Breast epithelium (tissue), 4 donors: ENCODE results near the gene ZNF70. TPM values are rescaled to one million over a fixed set of nuclear protein-coding genes. Genes with fewer than 3 reads are reported as not detected.

Experiments used
- DNase-seq, 2 donors: peaks; one replicate each; pipeline ENCODE4 v3.0.0-alpha.2; 2019; ENCODE audit warnings: low spot score in 2 of 2
- H3K27ac ChIP-seq, 2 donors: fragments of 200-600 bp; sonication (generic) in 1 of 2; one replicate each; pipeline ENCODE4 v1.5.1; 2016 to 2019; ENCODE audit warnings: mild to moderate bottlenecking in 1 of 2
- H3K27me3 ChIP-seq, 2 donors: fragments of 200-600 bp; sonication (generic) in 1 of 2; one replicate each; pipeline versions ENCODE4 v1.5.1 to v1.6.0; 2017 to 2019; ENCODE audit warnings: control low read depth in 1 of 2, mild to moderate bottlenecking in 1 of 2
- H3K36me3 ChIP-seq: fragments of 200-600 bp; one replicate; pipeline ENCODE4 v1.5.1; 2019
- H3K4me1 ChIP-seq, 2 donors: fragments of 200-600 bp; sonication (generic); one replicate each; pipeline ENCODE4 v1.5.1; 2016 to 2019; ENCODE audit warnings: control low read depth in 1 of 2
- H3K4me3 ChIP-seq, 3 donors: fragments of 200-600 bp; sonication (generic); 1 replicate in 2 of 3; 2 replicates in 1 of 3; pipeline ENCODE4 v1.5.1; 2016 to 2019; ENCODE audit warnings: mild to moderate bottlenecking in 3 of 3, moderate library complexity in 2 of 3
- H3K9me3 ChIP-seq, 2 donors: fragments of 200-600 bp; sonication (generic) in 1 of 2; one replicate each; pipeline ENCODE4 v1.5.1; 2016 to 2019; ENCODE audit warnings: control low read depth in 1 of 2
- CTCF ChIP-seq, 3 donors: fragments of 450-650 bp; IDR thresholded peaks; one replicate each; pipeline ENCODE4 v1.5.1; 2016 to 2017; ENCODE audit warnings: antibody characterized with exemption in 3 of 3, mild to moderate bottlenecking in 3 of 3, moderate library complexity in 3 of 3
- POLR2A ChIP-seq: fragments of 450-650 bp; IDR thresholded peaks from one replicate; pipeline ENCODE4 v1.6.1; 2016; ENCODE audit warnings: antibody characterized with exemption, mild to moderate bottlenecking, moderate library complexity
- POLR2AphosphoS5 ChIP-seq, 3 donors: sonication (generic); formaldehyde crosslinking; IDR thresholded peaks; one replicate each; pipeline ENCODE4 v1.6.1; 2017; ENCODE audit warnings: antibody characterized with exemption in 3 of 3
- intact Hi-C: fragments of 100-400 bp; cut with DNase I; formaldehyde crosslinking; loops from one replicate; pipeline ENCODE4 v1.15.1; 2023; ENCODE audit warnings: low total_unique reads
- total RNA-seq, 3 donors: library from RNA; depleted of rRNA; stranded (reverse); fragments of >200 nt; gene quantifications; one replicate each; pipeline ENCODE4 v1.1.0, GENCODE V29; 2016

The ZNF70 gene
- total RNA-seq, 3 donors from 2014 or later = 3.2 to 4.6 (median 4.1) TPM

GRCh38 chr22:23779731-23780130 lies 28.8 kb upstream of the ZNF70 start:
- TF ChIP-seq POLR2A (no peak), POLR2AphosphoS5 (IDR thresholded peaks at IDR 0.05) (no peak), CTCF (IDR thresholded peaks at IDR 0.05) (no peak)
- Histone ChIP-seq H3K9me3 (no peaks in the 10 kb centered on the region), H3K4me1 (no peaks in the 10 kb centered on the region), H3K27me3 (no peaks in the 10 kb centered on the region), H3K4me3 (no peak overlapping the region), H3K27ac (no peak overlapping the region), H3K36me3 (no peaks in the 10 kb centered on the region)
- intact Hi-C loops = loop anchor here (10.0 kb wide), 1 partner anchor 55 kb away; the partner anchor contains the start of gene DERL3
- no peak for DNase-seq

GRCh38 chr22:23779083-23779482 lies 28.2 kb upstream of the ZNF70 start:
- H3K4me1 ChIP-seq = no peaks in the 10 kb centered on the region
- H3K9me3 ChIP-seq = no peaks in the 10 kb centered on the region
- TF ChIP-seq POLR2AphosphoS5 (IDR thresholded peaks at IDR 0.05) (no peak), POLR2A (no peak), CTCF (IDR thresholded peaks at IDR 0.05) (no peak)
- intact Hi-C loops = loop anchor here (10.0 kb wide), 1 partner anchor 56 kb away; the partner anchor contains the start of gene DERL3
- no peak overlapping the region for H3K27ac ChIP-seq
- no peak overlapping the region for H3K4me3 ChIP-seq
- no peak for DNase-seq
- H3K36me3 ChIP-seq = no peaks in the 10 kb centered on the region
- no peaks in the 10 kb centered on the region for H3K27me3 ChIP-seq

- Histone ChIP-seq H3K4me1 (no peaks in the 10 kb centered on the region), H3K9me3 (no peaks in the 10 kb centered on the region), H3K27ac (no peak overlapping the region), H3K27me3 (no peaks in the 10 kb centered on the region), H3K4me3 (no peak overlapping the region), H3K36me3 (no peaks in the 10 kb centered on the region)
- intact Hi-C loops = loop anchor here (10.0 kb wide), 1 partner anchor 56 kb away; the partner anchor contains the start of gene DERL3
- TF ChIP-seq POLR2A (no peak), CTCF (IDR thresholded peaks at IDR 0.05) (no peak), POLR2AphosphoS5 (IDR thresholded peaks at IDR 0.05) (no peak)
- no peak for DNase-seq
Measured at GRCh38 chr22:23778577-23778900, 27.6 kb upstream of the ZNF70 start.

GRCh38 chr22:23777776-23778576 lies 27.1 kb upstream of the ZNF70 start:
- TF ChIP-seq POLR2A (no peak), POLR2AphosphoS5 (IDR thresholded peaks at IDR 0.05) (no peak), CTCF (IDR thresholded peaks at IDR 0.05) (no peak)
- H3K27ac ChIP-seq = no peak overlapping the region
- H3K4me3 ChIP-seq = no peak overlapping the region
- peaks cover 0 to 4% of the 10 kb centered on the region in 2 donors for H3K4me1 ChIP-seq
- no peaks in the 10 kb centered on the region for H3K9me3 ChIP-seq
- H3K36me3 ChIP-seq = no peaks in the 10 kb centered on the region
- intact Hi-C loops = loop anchor here (10.0 kb wide), 1 partner anchor 57 kb away; the partner anchor contains the start of gene DERL3
- no peaks in the 10 kb centered on the region for H3K27me3 ChIP-seq
- DNase-seq = no peak

- Histone ChIP-seq H3K36me3 (no peaks in the 10 kb centered on the region), H3K9me3 (no peaks in the 10 kb centered on the region), H3K4me1 (peaks cover 0 to 6% of the 10 kb centered on the region in 2 donors), H3K27me3 (no peaks in the 10 kb centered on the region), H3K4me3 (no peak overlapping the region), H3K27ac (no peak overlapping the region)
- no peak for DNase-seq
- intact Hi-C loops = loop anchor here (10.0 kb wide), 1 partner anchor 59 kb away; the partner anchor contains the start of gene DERL3
- TF ChIP-seq CTCF (IDR thresholded peaks at IDR 0.05) = no peak
- TF ChIP-seq POLR2A = no peak
- TF ChIP-seq POLR2AphosphoS5 (IDR thresholded peaks at IDR 0.05) = no peak
Measured at GRCh38 chr22:23775779-23776375, 25.0 kb upstream of the ZNF70 start.
